GM12892 (cell line): ENCODE measurements around the gene FNDC11.

ENCODE experiments used
- POLR2A ChIP-seq: IDR thresholded peaks from 2 replicates; pipeline ENCODE4 v1.6.1; 2011; ENCODE audit warnings: low read depth, low read length, control low read depth
- POLR2AphosphoS5 ChIP-seq: IDR thresholded peaks from 2 replicates; pipeline ENCODE4 v1.6.1; 2011; ENCODE audit warnings: low read depth, low read length, control low read depth
- TAF1 ChIP-seq: IDR thresholded peaks from 2 replicates; pipeline ENCODE4 v1.6.1; 2011; ENCODE audit warnings: low read depth, mild to moderate bottlenecking, control low read depth, low read length, borderline replicate concordance

- TF ChIP-seq POLR2A, result no peak
- TF ChIP-seq TAF1, result no peak
- no peak for TF ChIP-seq POLR2AphosphoS5
Observed at GRCh38 chr20:63551068-63551467, 2.9 kb upstream of the FNDC11 start.
